ENCODE results near the gene OPTN. TPM values are rescaled to one million over a fixed set of nuclear protein-coding genes. Genes with fewer than 3 reads are reported as not detected.

The OPTN gene
- total RNA-seq, 4 donors from 2014 or later, result 55.4 to 68.5 (median 62.0) TPM

DNA sequence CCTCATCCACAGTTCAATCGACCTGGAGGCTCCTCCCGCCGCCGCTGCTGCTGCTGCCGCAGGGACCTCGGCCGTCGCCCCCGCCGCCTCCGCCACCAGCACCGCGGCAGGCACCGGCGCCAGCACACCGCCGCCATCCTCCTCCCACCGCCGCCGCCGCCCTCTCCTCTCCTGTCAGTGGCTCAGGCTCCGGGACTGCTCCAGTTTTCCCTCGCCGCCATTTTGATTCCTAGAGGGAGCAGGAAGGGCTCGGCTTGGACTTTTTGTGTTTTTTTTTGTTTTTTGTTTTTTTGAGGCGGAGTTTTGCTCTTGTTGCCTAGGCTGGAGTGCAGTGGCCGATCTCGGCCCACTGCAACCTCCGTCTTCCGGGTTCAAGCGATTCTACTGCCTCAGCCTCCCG is 58.4 kb downstream of the OPTN start:
- intact Hi-C loops (cut with DNase I; ENCODE audit: low total_unique reads), result no loop called here

DNA sequence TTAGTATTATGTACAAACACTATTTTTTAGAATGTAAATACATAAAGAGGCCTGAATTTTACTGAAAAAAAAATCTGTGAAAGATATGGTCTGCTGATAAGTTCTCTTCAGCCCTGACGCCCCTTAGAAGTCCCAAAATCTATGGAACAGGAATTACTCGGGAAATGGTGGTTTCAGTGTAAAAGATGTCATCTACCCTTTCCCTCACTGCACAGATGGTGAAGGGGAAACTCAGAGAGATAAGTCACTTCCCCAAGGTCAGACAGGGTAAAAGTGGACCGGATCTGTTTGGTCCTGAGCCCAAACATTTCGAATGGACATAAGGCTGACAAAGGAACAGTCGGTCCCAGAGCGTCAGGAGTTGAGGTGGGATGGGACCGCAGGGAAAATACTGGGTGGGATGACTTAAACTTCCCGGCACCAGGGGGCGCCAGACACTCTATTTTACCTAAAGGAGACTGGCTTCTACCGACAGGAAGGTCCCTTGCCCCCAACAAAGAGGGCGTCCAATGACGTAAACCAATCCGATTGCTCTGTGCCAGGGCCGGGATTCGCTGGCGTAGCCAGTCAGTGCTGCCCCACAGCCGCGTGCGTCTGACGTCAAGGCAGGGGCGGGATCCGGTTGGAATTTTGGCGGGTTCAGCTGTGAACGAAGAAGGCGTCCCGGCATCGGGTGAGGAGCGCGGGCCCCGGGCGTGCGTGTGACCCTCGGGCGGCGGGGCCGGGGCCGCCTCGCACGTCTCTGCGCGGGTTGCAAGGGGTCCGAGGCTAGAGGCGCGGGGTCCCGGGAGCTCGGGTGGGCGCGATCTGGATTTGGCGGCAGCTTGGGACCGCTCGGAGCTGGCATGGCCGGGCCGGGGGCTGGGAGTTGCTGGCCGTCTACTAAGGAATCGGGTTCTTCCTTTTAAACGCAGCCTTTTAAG is 61.2 kb downstream of the OPTN start, which contains the start of gene MCM10:
Gene MCM10, plus strand, starts transcription at position 625 of the 923 bp plus-strand sequence. CDS start 2,645 bp downstream, outside the sequence.
- intact Hi-C loops (cut with DNase I; ENCODE audit: low total_unique reads), result no loop called here
- TF ChIP-seq, protein P1, sequence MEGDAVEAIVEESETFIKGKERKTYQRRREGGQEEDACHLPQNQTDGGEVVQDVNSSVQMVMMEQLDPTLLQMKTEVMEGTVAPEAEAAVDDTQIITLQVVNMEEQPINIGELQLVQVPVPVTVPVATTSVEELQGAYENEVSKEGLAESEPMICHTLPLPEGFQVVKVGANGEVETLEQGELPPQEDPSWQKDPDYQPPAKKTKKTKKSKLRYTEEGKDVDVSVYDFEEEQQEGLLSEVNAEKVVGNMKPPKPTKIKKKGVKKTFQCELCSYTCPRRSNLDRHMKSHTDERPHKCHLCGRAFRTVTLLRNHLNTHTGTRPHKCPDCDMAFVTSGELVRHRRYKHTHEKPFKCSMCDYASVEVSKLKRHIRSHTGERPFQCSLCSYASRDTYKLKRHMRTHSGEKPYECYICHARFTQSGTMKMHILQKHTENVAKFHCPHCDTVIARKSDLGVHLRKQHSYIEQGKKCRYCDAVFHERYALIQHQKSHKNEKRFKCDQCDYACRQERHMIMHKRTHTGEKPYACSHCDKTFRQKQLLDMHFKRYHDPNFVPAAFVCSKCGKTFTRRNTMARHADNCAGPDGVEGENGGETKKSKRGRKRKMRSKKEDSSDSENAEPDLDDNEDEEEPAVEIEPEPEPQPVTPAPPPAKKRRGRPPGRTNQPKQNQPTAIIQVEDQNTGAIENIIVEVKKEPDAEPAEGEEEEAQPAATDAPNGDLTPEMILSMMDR (IDR thresholded peaks at IDR 0.05), result peak in 1 of 3 donors; percentile 77
- no peak for TF ChIP-seq POLR2A (IDR thresholded peaks at IDR 0.05)
- DNase-seq (ENCODE audit: low spot score in 2 of 2), result peak; percentile 98 to 99
- WGBS, 2 donors, result 1 to 2% methylated on average over 33 to 47 of the region's 56 CpGs
- no peak within 1 kb of the TSS for H3K4me3 ChIP-seq (ENCODE audit: low read depth, poor library complexity, severe bottlenecking)

More for the DNA sequence above, 58.4 kb downstream of the OPTN start:
- TF ChIP-seq, protein P1 (IDR thresholded peaks at IDR 0.05), result no peak
- TF ChIP-seq POLR2A (IDR thresholded peaks at IDR 0.05), result no peak
- no peak overlapping the region for H3K4me3 ChIP-seq (ENCODE audit: low read depth, poor library complexity, severe bottlenecking)
- whole genome bisulfite sequencing, 2 donors, result 54 to 61% methylated on average over 31 of the region's 32 CpGs
- no peak for DNase-seq (ENCODE audit: low spot score in 2 of 2)

DNA sequence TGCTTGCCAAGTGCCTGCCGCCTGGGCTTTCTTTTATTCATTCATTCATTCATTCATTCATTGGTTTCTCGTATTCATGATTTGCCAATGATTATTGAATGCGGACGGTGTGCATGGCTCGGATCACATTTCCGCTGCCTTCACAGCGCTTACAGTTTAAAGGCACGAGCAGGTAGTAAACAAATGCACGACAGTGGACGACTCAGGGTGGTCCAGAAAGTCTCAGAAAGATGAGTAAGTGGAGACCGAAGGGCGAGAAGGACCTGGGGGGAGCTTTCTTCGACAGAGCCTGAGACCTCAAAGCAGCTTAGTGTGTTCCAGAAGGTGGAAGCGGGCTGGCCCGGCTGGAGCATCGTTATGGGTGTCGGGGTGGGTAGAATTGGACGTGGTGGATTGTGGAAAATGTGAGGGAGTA is 61.9 kb downstream of the OPTN start:
- intact Hi-C loops (cut with DNase I; ENCODE audit: low total_unique reads), result no loop called here
- TF ChIP-seq, protein P1 (IDR thresholded peaks at IDR 0.05), result no peak
- DNase-seq (ENCODE audit: low spot score in 2 of 2), result no peak
- whole genome bisulfite sequencing, 2 donors, result 3 to 4% methylated on average over 18 of the region's 18 CpGs
- no peak overlapping the region for H3K4me3 ChIP-seq (ENCODE audit: low read depth, poor library complexity, severe bottlenecking)

DNA sequence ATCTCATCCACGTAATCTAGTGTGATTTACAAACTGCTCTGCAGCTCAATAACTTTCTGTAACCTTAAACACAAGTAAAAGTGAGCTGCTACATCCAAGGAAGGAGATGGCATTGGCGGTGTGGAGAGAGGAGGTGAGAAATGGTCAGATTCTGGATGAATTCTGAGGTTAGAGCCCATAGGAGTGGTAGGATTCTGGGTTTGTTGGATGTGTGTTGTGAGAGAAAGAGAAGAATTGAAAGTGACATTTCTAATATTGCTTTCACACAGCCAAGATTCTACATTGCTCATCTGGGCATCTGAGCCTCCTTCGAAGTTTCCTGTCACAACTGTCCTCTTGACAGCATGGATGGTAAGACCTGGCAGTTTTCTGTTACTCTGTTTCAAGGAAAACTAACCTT is 63.9 kb downstream of the OPTN start:
- 85 to 98% methylated on average over 3 of the region's 3 CpGs for WGBS, 2 donors
- no peak overlapping the region for H3K4me3 ChIP-seq (ENCODE audit: low read depth, poor library complexity, severe bottlenecking)
- intact Hi-C loops (cut with DNase I; ENCODE audit: low total_unique reads), result no loop called here
- TF ChIP-seq POLR2A (IDR thresholded peaks at IDR 0.05), result no peak
- TF ChIP-seq, protein P1 (IDR thresholded peaks at IDR 0.05), result no peak
- DNase-seq (ENCODE audit: low spot score in 2 of 2), result no peak

DNA sequence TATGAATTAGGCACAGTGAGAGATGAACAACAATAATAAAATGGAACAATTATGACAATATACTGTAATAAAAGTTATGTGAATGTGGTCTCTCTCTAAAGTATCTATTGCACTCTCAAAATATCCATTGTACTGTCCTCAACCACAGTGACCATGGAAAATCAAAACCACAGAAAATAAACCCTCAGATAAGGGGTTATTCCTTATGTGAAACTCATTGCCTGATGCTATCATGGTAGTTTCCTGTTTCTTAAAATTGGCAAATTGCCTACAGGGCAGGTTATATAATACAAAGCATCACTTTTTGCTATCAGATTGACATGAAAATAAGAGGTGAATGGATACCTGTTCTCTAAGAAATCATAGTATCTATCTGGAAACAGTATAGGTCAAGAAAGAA is 65.2 kb downstream of the OPTN start:
- no peak for DNase-seq (ENCODE audit: low spot score in 2 of 2)
- intact Hi-C loops (cut with DNase I; ENCODE audit: low total_unique reads), result no loop called here
- no peak overlapping the region for H3K4me3 ChIP-seq (ENCODE audit: low read depth, poor library complexity, severe bottlenecking)
- TF ChIP-seq, protein P1 (IDR thresholded peaks at IDR 0.05), result no peak
- TF ChIP-seq POLR2A (IDR thresholded peaks at IDR 0.05), result no peak
